HepG2 (cell line): ENCODE data around the gene NUDT21. TPM values are rescaled to one million over a fixed set of nuclear protein-coding genes. Genes with fewer than 3 reads are reported as not detected.

Experiments
- BORCS8-MEF2B ChIP-seq: sonication (generic); formaldehyde crosslinking; IDR thresholded peaks from 2 replicates; pipeline ENCODE4 v1.8.0; 2022; ENCODE audit warnings: mild to moderate bottlenecking, missing genetic modification reagents
- GTF3A ChIP-seq: sonication (generic); formaldehyde crosslinking; conservative IDR thresholded peaks from 2 replicates; pipeline ENCODE4 v1.4.0; 2020; ENCODE audit warnings: mild to moderate bottlenecking, missing genetic modification reagents
- HCFC1 ChIP-seq: fragments of 150-350 bp; IDR thresholded peaks from 2 replicates; pipeline ENCODE4 v1.6.1; 2014; ENCODE audit warnings: low read depth, low read length
- MIXL1 ChIP-seq: IDR thresholded peaks from 2 replicates; pipeline ENCODE4 v1.6.1; 2016
- NR2F2 ChIP-seq: IDR thresholded peaks from 2 replicates; pipeline ENCODE4 v1.6.1; 2012; ENCODE audit warnings: low read depth, inconsistent platforms, borderline replicate concordance
- RFX5 ChIP-seq: IDR thresholded peaks from 2 replicates; pipeline ENCODE4 v1.6.1; 2011; ENCODE audit warnings: low read depth, low read length, improper control_type of control experiment
- TEAD2 ChIP-seq: sonication (generic); formaldehyde crosslinking; IDR thresholded peaks from 2 replicates; pipeline ENCODE4 v1.9.0; 2021; ENCODE audit warnings: missing genetic modification reagents
- ZNF17 ChIP-seq: sonication (generic); formaldehyde crosslinking; IDR thresholded peaks from 2 replicates; pipeline ENCODE4 v1.5.0; 2020; ENCODE audit warnings: mild to moderate bottlenecking, missing genetic modification reagents
- ZNF343 ChIP-seq: sonication (generic); formaldehyde crosslinking; IDR thresholded peaks from 2 replicates; pipeline ENCODE4 v1.4.0; 2020; ENCODE audit warnings: mild to moderate bottlenecking, missing genetic modification reagents
- ZNF430 ChIP-seq: sonication (generic); formaldehyde crosslinking; IDR thresholded peaks from 2 replicates; pipeline ENCODE4 v1.9.0; 2021; ENCODE audit warnings: mild to moderate bottlenecking, missing genetic modification reagents
- ZNF777 ChIP-seq: sonication (generic); formaldehyde crosslinking; IDR thresholded peaks from 2 replicates; pipeline ENCODE4 v1.4.0; 2020; ENCODE audit warnings: missing genetic modification reagents
- polyA plus RNA-seq, 8 experiments: library from polyadenylated mRNA; depleted of rRNA in 3 of 8; stranded (reverse) in 7 of 8; unstranded in 1 of 8; fragments of >200 nt; fragmentation: Illumina TruSeq in 4 of 8; extraction: Trizol in 4 of 8; gene quantifications; 2 replicates each; pipeline versions ENCODE4 v1.2.1 to v1.2.3, GENCODE V29; 2011 to 2016; ENCODE audit warnings: low read depth in 4 of 8, missing spikeins in 1 of 8, mixed read lengths in 1 of 8; ENCODE audit not compliant: insufficient read depth in 1 of 8
- total RNA-seq, 5 experiments: library from RNA; depleted of rRNA; stranded (reverse); fragments of >200 nt; fragmentation: Illumina TruSeq; extraction: Trizol; gene quantifications; 2 replicates each; pipeline ENCODE4 v1.2.3, GENCODE V29; 2016; ENCODE audit warnings: low read depth in 1 of 5
- TF ChIP-seq, protein P1 (sequence below): sonication (generic); formaldehyde crosslinking; IDR thresholded peaks from 2 replicates; pipeline ENCODE4 v1.5.1; 2020; ENCODE audit warnings: missing genetic modification reagents, mild to moderate bottlenecking, borderline replicate concordance
- TF ChIP-seq, protein P2 (sequence below): sonication (generic); formaldehyde crosslinking; IDR thresholded peaks from 2 replicates; pipeline ENCODE4 v1.4.0; 2020; ENCODE audit warnings: missing genetic modification reagents
- TF ChIP-seq, protein P3 (sequence below): sonication (generic); formaldehyde crosslinking; conservative IDR thresholded peaks from 2 replicates; pipeline ENCODE4 v1.5.0; 2020; ENCODE audit warnings: missing genetic modification reagents
- TF ChIP-seq, protein P4 (sequence below): sonication (generic); formaldehyde crosslinking; conservative IDR thresholded peaks from 2 replicates; pipeline ENCODE4 v1.4.0; 2020; ENCODE audit warnings: missing genetic modification reagents
- TF ChIP-seq, protein P5 (sequence below): sonication (generic); formaldehyde crosslinking; IDR thresholded peaks from 2 replicates; pipeline ENCODE4 v1.5.0; 2020; ENCODE audit warnings: missing genetic modification reagents, mild to moderate bottlenecking, borderline replicate concordance
- TF ChIP-seq, protein P6 (sequence below): sonication (generic); formaldehyde crosslinking; IDR thresholded peaks from 2 replicates; pipeline ENCODE4 v1.4.0; 2020; ENCODE audit warnings: missing genetic modification reagents, mild to moderate bottlenecking, borderline replicate concordance
- TF ChIP-seq, protein P7 (sequence below): sonication (generic); formaldehyde crosslinking; IDR thresholded peaks from 2 replicates; pipeline ENCODE4 v1.5.1; 2020; ENCODE audit warnings: missing genetic modification reagents, mild to moderate bottlenecking, borderline replicate concordance

Gene NUDT21
- total and polyA plus RNA-seq, 2 of the 13 experiments (the other 11 are each of a cell fraction or from before 2014, with no cell fraction given): 177 to 210 TPM

DNA sequence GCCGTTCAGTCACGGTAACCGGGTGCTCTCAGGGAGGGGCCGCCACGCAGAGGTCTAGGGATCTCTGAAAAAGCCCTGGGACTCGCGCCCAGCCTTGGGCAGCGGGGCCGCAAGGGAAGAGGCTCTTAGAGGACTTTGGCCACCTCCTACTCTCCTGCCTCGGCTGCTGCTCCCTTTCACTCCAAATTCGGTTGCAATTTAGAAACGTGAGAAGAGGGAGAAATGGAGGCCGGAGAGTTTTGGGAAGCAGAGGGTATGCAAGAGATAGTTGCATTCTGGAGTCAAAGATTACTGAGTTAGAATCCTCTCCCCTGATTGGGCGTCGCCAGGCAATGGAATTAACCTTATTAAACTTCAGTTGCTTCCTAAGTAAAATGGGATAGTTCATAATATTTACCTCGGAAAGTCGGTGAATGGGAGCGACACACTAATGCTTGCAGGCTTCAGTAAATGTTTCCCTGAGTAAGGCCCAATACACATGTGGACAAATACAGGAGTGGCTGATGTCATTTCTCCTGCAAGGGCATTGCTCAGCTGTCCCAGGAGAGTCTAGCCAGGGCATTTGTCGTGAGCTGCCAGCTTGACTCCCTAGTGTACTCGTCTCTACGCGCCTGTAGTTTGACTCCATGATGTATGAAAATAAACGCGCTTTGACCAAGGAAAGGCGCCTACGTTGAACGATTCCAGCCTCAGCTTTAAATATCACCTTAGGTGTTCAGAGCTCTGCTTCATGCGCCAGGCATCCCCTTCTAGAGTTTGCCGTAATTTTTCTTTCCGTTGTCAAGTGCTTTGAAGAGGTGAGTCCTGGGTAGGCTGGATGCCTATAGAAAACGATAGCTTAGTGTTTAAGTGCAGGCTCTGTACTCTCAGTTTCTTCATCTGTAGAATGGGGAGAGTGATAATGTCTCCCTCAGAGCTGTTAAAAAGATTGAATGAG lies 889 bp upstream of the NUDT21 start (continued):
- TF ChIP-seq, protein P1, sequence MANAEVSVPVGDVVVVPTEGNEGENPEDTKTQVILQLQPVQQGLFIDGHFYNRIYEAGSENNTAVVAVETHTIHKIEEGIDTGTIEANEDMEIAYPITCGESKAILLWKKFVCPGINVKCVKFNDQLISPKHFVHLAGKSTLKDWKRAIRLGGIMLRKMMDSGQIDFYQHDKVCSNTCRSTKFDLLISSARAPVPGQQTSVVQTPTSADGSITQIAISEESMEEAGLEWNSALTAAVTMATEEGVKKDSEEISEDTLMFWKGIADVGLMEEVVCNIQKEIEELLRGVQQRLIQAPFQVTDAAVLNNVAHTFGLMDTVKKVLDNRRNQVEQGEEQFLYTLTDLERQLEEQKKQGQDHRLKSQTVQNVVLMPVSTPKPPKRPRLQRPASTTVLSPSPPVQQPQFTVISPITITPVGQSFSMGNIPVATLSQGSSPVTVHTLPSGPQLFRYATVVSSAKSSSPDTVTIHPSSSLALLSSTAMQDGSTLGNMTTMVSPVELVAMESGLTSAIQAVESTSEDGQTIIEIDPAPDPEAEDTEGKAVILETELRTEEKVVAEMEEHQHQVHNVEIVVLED: no peak
- TF ChIP-seq, protein P2, sequence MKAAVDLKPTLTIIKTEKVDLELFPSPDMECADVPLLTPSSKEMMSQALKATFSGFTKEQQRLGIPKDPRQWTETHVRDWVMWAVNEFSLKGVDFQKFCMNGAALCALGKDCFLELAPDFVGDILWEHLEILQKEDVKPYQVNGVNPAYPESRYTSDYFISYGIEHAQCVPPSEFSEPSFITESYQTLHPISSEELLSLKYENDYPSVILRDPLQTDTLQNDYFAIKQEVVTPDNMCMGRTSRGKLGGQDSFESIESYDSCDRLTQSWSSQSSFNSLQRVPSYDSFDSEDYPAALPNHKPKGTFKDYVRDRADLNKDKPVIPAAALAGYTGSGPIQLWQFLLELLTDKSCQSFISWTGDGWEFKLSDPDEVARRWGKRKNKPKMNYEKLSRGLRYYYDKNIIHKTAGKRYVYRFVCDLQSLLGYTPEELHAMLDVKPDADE (CRISPR knock-in tag): no peak
- TF ChIP-seq, protein P3, sequence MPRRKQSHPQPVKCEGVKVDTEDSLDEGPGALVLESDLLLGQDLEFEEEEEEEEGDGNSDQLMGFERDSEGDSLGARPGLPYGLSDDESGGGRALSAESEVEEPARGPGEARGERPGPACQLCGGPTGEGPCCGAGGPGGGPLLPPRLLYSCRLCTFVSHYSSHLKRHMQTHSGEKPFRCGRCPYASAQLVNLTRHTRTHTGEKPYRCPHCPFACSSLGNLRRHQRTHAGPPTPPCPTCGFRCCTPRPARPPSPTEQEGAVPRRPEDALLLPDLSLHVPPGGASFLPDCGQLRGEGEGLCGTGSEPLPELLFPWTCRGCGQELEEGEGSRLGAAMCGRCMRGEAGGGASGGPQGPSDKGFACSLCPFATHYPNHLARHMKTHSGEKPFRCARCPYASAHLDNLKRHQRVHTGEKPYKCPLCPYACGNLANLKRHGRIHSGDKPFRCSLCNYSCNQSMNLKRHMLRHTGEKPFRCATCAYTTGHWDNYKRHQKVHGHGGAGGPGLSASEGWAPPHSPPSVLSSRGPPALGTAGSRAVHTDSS (CRISPR knock-in tag): no peak
- TF ChIP-seq, protein P4, sequence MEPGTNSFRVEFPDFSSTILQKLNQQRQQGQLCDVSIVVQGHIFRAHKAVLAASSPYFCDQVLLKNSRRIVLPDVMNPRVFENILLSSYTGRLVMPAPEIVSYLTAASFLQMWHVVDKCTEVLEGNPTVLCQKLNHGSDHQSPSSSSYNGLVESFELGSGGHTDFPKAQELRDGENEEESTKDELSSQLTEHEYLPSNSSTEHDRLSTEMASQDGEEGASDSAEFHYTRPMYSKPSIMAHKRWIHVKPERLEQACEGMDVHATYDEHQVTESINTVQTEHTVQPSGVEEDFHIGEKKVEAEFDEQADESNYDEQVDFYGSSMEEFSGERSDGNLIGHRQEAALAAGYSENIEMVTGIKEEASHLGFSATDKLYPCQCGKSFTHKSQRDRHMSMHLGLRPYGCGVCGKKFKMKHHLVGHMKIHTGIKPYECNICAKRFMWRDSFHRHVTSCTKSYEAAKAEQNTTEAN (CRISPR knock-in tag): no peak
- TF ChIP-seq, protein P5, sequence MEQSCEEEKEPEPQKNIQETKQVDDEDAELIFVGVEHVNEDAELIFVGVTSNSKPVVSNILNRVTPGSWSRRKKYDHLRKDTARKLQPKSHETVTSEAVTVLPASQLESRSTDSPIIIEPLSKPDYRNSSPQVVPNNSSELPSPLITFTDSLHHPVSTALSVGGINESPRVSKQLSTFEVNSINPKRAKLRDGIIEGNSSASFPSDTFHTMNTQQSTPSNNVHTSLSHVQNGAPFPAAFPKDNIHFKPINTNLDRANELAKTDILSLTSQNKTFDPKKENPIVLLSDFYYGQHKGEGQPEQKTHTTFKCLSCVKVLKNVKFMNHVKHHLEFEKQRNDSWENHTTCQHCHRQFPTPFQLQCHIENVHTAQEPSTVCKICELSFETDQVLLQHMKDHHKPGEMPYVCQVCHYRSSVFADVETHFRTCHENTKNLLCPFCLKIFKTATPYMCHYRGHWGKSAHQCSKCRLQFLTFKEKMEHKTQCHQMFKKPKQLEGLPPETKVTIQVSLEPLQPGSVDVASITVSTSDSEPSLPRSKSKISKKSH (CRISPR knock-in tag): no peak
- TF ChIP-seq GTF3A (CRISPR knock-in tag) (no peak), ZNF343 (CRISPR knock-in tag) (no peak), NR2F2 (0 out of 2 replicates have a peak, but pooled peaks have one; percentile 12), ZNF430 (CRISPR knock-in tag) (no peak), MIXL1 (CRISPR knock-in tag) (no peak), ZNF17 (CRISPR knock-in tag) (no peak), RFX5 (no peak; the same call in 1 of the 2 replicates), HCFC1 (no peak), BORCS8-MEF2B (CRISPR knock-in tag) (no peak), ZNF777 (CRISPR knock-in tag) (no peak), TEAD2 (no peak)
- TF ChIP-seq, protein P6, sequence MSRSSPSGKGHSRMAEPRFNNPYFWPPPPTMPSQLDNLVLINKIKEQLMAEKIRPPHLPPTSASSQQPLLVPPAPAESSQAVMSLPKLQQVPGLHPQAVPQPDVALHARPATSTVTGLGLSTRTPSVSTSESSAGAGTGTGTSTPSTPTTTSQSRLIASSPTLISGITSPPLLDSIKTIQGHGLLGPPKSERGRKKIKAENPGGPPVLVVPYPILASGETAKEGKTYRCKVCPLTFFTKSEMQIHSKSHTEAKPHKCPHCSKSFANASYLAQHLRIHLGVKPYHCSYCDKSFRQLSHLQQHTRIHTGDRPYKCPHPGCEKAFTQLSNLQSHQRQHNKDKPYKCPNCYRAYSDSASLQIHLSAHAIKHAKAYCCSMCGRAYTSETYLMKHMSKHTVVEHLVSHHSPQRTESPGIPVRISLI (CRISPR knock-in tag): no peak
- TF ChIP-seq, protein P7, sequence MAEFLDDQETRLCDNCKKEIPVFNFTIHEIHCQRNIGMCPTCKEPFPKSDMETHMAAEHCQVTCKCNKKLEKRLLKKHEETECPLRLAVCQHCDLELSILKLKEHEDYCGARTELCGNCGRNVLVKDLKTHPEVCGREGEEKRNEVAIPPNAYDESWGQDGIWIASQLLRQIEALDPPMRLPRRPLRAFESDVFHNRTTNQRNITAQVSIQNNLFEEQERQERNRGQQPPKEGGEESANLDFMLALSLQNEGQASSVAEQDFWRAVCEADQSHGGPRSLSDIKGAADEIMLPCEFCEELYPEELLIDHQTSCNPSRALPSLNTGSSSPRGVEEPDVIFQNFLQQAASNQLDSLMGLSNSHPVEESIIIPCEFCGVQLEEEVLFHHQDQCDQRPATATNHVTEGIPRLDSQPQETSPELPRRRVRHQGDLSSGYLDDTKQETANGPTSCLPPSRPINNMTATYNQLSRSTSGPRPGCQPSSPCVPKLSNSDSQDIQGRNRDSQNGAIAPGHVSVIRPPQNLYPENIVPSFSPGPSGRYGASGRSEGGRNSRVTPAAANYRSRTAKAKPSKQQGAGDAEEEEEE: no peak
